ENCODE results near the gene CREB1.

DNA sequence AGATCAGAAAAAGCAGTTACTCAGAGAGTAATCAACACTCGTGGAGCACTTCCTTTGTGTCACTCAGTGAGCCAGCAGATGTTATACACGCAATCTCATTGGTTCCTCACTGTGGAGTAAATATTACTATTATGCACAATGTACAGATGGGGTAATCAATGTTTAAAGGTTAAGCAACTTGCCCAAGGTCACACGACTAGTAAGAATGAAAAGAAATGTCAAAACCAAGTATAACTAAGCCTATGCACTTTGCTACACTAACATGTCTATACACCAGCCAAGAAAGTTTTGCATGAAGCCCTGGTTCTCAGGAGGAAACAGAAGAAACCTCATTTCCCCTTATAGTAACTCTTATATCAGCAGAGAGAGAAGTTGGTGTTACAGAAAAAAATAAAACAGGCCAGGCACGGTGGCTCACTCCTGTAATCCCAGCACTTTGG, 90.0 kb downstream of the CREB1 start:
- no peak for TF ChIP-seq POLR2A (IDR thresholded peaks at IDR 0.05)
- TF ChIP-seq, protein P1, sequence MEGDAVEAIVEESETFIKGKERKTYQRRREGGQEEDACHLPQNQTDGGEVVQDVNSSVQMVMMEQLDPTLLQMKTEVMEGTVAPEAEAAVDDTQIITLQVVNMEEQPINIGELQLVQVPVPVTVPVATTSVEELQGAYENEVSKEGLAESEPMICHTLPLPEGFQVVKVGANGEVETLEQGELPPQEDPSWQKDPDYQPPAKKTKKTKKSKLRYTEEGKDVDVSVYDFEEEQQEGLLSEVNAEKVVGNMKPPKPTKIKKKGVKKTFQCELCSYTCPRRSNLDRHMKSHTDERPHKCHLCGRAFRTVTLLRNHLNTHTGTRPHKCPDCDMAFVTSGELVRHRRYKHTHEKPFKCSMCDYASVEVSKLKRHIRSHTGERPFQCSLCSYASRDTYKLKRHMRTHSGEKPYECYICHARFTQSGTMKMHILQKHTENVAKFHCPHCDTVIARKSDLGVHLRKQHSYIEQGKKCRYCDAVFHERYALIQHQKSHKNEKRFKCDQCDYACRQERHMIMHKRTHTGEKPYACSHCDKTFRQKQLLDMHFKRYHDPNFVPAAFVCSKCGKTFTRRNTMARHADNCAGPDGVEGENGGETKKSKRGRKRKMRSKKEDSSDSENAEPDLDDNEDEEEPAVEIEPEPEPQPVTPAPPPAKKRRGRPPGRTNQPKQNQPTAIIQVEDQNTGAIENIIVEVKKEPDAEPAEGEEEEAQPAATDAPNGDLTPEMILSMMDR (IDR thresholded peaks at IDR 0.05) = no peak

All from body of pancreas (tissue), 4 donors.